Measurements from ENCODE around the gene C3.

DNA sequence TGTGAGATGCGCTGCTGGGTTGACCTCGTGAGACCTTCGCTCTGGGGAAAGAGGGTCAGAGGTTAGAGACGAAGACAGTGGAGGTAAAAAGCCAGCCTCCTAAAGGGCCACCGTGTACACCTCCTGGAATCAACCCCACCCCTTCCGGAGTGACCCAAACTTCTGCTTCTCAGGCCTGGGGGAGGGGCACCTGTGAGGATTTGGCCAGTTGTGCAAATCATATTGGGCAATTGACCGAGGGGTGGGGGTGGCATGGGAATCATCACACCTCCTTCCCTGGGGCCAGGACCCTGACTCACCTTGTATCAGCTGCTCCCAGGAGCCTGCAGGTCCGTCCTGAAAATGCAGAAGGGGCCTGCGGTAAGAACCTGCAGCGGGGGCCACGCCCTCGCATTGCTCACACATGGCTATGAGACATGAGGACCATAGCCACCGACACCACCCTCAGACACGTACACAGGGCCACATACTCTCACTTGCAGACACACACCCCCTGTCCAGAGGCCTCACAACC lies 53.3 kb downstream of the C3 start:
- TF ChIP-seq, protein P1, sequence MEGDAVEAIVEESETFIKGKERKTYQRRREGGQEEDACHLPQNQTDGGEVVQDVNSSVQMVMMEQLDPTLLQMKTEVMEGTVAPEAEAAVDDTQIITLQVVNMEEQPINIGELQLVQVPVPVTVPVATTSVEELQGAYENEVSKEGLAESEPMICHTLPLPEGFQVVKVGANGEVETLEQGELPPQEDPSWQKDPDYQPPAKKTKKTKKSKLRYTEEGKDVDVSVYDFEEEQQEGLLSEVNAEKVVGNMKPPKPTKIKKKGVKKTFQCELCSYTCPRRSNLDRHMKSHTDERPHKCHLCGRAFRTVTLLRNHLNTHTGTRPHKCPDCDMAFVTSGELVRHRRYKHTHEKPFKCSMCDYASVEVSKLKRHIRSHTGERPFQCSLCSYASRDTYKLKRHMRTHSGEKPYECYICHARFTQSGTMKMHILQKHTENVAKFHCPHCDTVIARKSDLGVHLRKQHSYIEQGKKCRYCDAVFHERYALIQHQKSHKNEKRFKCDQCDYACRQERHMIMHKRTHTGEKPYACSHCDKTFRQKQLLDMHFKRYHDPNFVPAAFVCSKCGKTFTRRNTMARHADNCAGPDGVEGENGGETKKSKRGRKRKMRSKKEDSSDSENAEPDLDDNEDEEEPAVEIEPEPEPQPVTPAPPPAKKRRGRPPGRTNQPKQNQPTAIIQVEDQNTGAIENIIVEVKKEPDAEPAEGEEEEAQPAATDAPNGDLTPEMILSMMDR (optimal IDR thresholded peaks at IDR 0.05 in 1 of 3, IDR thresholded peaks at IDR 0.05 in 1 of 3, conservative IDR thresholded peaks at IDR 0.05 in 1 of 3; ENCODE audit: extremely low read depth in 1 of 3, insufficient read depth in 2 of 3, low read length in 3 of 3): no peak
- TF ChIP-seq EZH2 (IDR thresholded peaks at IDR 0.05; ENCODE audit: low read length): no peak

Measured in keratinocyte (primary cell).